Esophagus muscularis mucosa (tissue), 4 donors: ENCODE measurements around the gene DBNL.

Source experiments
- EP300 ChIP-seq: sonication (generic); formaldehyde crosslinking; IDR thresholded peaks from one replicate; pipeline ENCODE4 v1.6.1; 2017; ENCODE audit warnings: antibody characterized with exemption
- POLR2A ChIP-seq: fragments of 450-650 bp; IDR thresholded peaks from one replicate; pipeline ENCODE4 v1.6.1; 2017; ENCODE audit warnings: antibody characterized with exemption, moderate library complexity, mild to moderate bottlenecking, low read depth
- POLR2AphosphoS5 ChIP-seq, 2 donors: sonication (generic); formaldehyde crosslinking; IDR thresholded peaks; one replicate each; pipeline ENCODE4 v1.6.1; 2017; ENCODE audit warnings: antibody characterized with exemption in 2 of 2
- TF ChIP-seq, protein P1 (sequence below), 3 experiments: fragments of 200-600 bp in 2 of 3; fragments of 450-650 bp in 1 of 3; sonication (generic) in 2 of 3; IDR thresholded peaks; one replicate each; pipeline ENCODE4 v1.5.1; 2017 to 2019; ENCODE audit warnings: antibody characterized with exemption in 3 of 3, mild to moderate bottlenecking in 2 of 3, moderate library complexity in 1 of 3

DNA sequence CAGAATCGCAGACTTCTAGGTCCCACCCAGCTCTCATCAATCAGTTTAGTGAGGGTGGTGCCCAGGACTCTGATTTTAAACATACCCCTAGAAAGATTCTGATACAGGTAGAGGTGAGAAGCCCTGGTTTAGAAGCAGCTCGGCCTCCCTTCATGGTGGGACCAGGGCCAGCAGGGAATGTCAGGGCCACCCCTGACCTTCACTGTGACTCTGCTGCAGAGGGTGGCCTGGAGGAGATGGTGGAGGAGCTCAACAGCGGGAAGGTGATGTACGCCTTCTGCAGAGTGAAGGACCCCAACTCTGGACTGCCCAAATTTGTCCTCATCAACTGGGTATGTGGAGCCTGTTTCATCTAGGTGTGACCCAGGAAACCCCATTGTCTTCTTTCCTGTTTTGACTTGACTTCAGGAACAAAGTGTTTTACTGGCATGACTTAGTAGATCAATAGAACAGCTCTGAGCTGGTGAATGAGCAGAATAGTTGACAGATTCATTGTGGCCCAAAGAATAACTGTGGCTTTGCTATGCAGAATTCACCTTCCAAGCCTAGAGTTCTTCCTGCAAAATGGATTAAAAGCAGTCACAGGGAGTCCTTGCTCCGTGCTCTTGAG is 7.2 kb downstream of the DBNL start:
- TF ChIP-seq, protein P1, sequence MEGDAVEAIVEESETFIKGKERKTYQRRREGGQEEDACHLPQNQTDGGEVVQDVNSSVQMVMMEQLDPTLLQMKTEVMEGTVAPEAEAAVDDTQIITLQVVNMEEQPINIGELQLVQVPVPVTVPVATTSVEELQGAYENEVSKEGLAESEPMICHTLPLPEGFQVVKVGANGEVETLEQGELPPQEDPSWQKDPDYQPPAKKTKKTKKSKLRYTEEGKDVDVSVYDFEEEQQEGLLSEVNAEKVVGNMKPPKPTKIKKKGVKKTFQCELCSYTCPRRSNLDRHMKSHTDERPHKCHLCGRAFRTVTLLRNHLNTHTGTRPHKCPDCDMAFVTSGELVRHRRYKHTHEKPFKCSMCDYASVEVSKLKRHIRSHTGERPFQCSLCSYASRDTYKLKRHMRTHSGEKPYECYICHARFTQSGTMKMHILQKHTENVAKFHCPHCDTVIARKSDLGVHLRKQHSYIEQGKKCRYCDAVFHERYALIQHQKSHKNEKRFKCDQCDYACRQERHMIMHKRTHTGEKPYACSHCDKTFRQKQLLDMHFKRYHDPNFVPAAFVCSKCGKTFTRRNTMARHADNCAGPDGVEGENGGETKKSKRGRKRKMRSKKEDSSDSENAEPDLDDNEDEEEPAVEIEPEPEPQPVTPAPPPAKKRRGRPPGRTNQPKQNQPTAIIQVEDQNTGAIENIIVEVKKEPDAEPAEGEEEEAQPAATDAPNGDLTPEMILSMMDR (IDR thresholded peaks at IDR 0.05): no peak
- no peak for TF ChIP-seq POLR2A
- no peak for TF ChIP-seq EP300
- TF ChIP-seq POLR2AphosphoS5 (IDR thresholded peaks at IDR 0.05): no peak
